Measurements from ENCODE around the gene EPHB2.

DNA sequence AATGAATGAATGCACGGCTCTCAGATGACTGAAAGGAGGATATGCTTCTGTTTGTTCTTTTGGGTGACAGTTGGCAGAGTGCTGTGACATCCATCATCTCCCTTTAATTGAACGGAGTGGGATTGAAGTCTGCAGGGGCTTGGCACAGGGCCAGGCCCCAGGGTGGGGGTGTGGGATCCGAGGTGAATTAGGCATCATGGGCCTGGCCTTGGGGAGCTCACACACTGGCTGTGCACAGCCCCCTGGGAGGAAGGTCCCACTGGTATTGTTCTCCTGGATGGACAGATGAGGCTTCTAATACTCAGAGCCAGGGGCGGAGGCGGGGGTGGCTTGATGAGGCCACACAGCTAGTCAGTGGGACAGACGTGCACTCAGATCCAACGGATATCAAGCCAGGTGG lies 19.3 kb downstream of the EPHB2 start:
- TF ChIP-seq CTCF (IDR thresholded peaks at IDR 0.05) = no peak
- no peak for TF ChIP-seq EZH2 (IDR thresholded peaks at IDR 0.05; ENCODE audit: borderline replicate concordance, insufficient read depth, low read depth, low read length, poor library complexity, severe bottlenecking)

Data from B cell (primary cell).